ENCODE results near the gene RSPO1. TPM values are rescaled to one million over a fixed set of nuclear protein-coding genes. Genes with fewer than 3 reads are reported as not detected.

RSPO1 gene
- total and polyA plus RNA-seq, 2 donors (not counting 1 experiment from before 2014, with no cell fraction given): not detected

GRCh38 chr1:37650721-37651120, 16.0 kb upstream of the RSPO1 start:
- ATAC-seq (ENCODE audit: low read depth) (no peak), DNase-seq (no peak)
- Histone ChIP-seq H3K27ac (ENCODE audit: low read length in 2 of 2) (no peak overlapping the region), H3K36me3 (replicated peaks in 1 of 2; ENCODE audit: control extremely low read depth in 1 of 2, control insufficient read depth in 1 of 2, extremely low read depth in 1 of 2, insufficient read depth in 2 of 2, low read length in 1 of 2) (no peaks in the 10 kb centered on the region), H2AFZ (ENCODE audit: insufficient read depth, low read depth, low read length, poor library complexity, severe bottlenecking) (no peak overlapping the region), H3K4me1 (ENCODE audit: control insufficient read depth in 2 of 2, insufficient read depth in 2 of 2, low read length in 2 of 2) (no peaks in the 10 kb centered on the region), H4K20me1 (ENCODE audit: control insufficient read depth, insufficient read depth, low read length, poor library complexity, severe bottlenecking) (no peaks in the 10 kb centered on the region), H3K79me2 (ENCODE audit: control insufficient read depth, insufficient read depth, low read length) (no peaks in the 10 kb centered on the region), H3K9ac (ENCODE audit: low read length) (no peak overlapping the region), H3K4me3 (ENCODE audit: control extremely low read depth in 1 of 5, extremely low read depth in 1 of 5, insufficient read depth in 1 of 5, low read depth in 2 of 5, low read length in 4 of 5) (no peak overlapping the region), H3K9me3 (ENCODE audit: control extremely low read depth in 1 of 3, control insufficient read depth in 2 of 3, insufficient read depth in 1 of 3, low read length in 2 of 3) (no peaks in the 10 kb centered on the region), H3K4me2 (replicated peaks; ENCODE audit: low read depth, low read length, poor library complexity, severe bottlenecking) (no peak overlapping the region), H3K27me3 (replicated peaks in 1 of 4; ENCODE audit: control extremely low read depth in 1 of 4, control insufficient read depth in 3 of 4, insufficient read depth in 4 of 4, low read length in 3 of 4) (no peaks in the 10 kb centered on the region)
- Mint-ChIP-seq H3K9me3 (ENCODE audit: insufficient read depth) (no peaks in the 10 kb centered on the region), H3K4me3 (no peak overlapping the region), H3K27me3 (peaks cover 15% of the 10 kb centered on the region), H3K27ac (no peak overlapping the region), H3K4me1 (no peaks in the 10 kb centered on the region)
- WGBS (ENCODE audit: insufficient coverage): 76% methylated on average over 4 of the region's 5 CpGs
- ChIA-PET POLR2A (no interaction called here), CTCF (no interaction called here)
- intact Hi-C loops (cut with micrococcal nuclease): no loop called here
- TF ChIP-seq, protein P1, sequence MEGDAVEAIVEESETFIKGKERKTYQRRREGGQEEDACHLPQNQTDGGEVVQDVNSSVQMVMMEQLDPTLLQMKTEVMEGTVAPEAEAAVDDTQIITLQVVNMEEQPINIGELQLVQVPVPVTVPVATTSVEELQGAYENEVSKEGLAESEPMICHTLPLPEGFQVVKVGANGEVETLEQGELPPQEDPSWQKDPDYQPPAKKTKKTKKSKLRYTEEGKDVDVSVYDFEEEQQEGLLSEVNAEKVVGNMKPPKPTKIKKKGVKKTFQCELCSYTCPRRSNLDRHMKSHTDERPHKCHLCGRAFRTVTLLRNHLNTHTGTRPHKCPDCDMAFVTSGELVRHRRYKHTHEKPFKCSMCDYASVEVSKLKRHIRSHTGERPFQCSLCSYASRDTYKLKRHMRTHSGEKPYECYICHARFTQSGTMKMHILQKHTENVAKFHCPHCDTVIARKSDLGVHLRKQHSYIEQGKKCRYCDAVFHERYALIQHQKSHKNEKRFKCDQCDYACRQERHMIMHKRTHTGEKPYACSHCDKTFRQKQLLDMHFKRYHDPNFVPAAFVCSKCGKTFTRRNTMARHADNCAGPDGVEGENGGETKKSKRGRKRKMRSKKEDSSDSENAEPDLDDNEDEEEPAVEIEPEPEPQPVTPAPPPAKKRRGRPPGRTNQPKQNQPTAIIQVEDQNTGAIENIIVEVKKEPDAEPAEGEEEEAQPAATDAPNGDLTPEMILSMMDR (IDR thresholded peaks at IDR 0.05): no peak
- no peak for TF ChIP-seq EZH2 (IDR thresholded peaks at IDR 0.05; ENCODE audit: borderline replicate concordance, insufficient read depth, low read depth, low read length, poor library complexity, severe bottlenecking)

- H3K9ac ChIP-seq (ENCODE audit: low read length): no peak overlapping the region
- H3K27me3 ChIP-seq (replicated peaks in 1 of 4; ENCODE audit: control extremely low read depth in 1 of 4, control insufficient read depth in 3 of 4, insufficient read depth in 4 of 4, low read length in 3 of 4): no peaks in the 10 kb centered on the region
- H3K4me2 ChIP-seq (replicated peaks; ENCODE audit: low read depth, low read length, poor library complexity, severe bottlenecking): no peak overlapping the region
- Mint-ChIP-seq H3K27me3 (peaks cover 15% of the 10 kb centered on the region), H3K4me3 (no peak overlapping the region), H3K9me3 (ENCODE audit: insufficient read depth) (no peaks in the 10 kb centered on the region), H3K4me1 (no peaks in the 10 kb centered on the region), H3K27ac (no peak overlapping the region)
- no peak for ATAC-seq (ENCODE audit: low read depth)
- intact Hi-C loops (cut with micrococcal nuclease): no loop called here
- H3K9me3 ChIP-seq (ENCODE audit: control extremely low read depth in 1 of 3, control insufficient read depth in 2 of 3, insufficient read depth in 1 of 3, low read length in 2 of 3): no peaks in the 10 kb centered on the region
- 90% methylated on average over 4 of the region's 5 CpGs for WGBS (ENCODE audit: insufficient coverage)
- no peaks in the 10 kb centered on the region for H3K79me2 ChIP-seq (ENCODE audit: control insufficient read depth, insufficient read depth, low read length)
- ChIA-PET POLR2A (no interaction called here), CTCF (no interaction called here)
- no peak for DNase-seq
- no peak overlapping the region for H3K27ac ChIP-seq (ENCODE audit: low read length in 2 of 2)
- no peak overlapping the region for H2AFZ ChIP-seq (ENCODE audit: insufficient read depth, low read depth, low read length, poor library complexity, severe bottlenecking)
- H3K4me1 ChIP-seq (ENCODE audit: control insufficient read depth in 2 of 2, insufficient read depth in 2 of 2, low read length in 2 of 2): no peaks in the 10 kb centered on the region
- no peaks in the 10 kb centered on the region for H3K36me3 ChIP-seq (replicated peaks in 1 of 2; ENCODE audit: control extremely low read depth in 1 of 2, control insufficient read depth in 1 of 2, extremely low read depth in 1 of 2, insufficient read depth in 2 of 2, low read length in 1 of 2)
- no peak overlapping the region for H3K4me3 ChIP-seq (ENCODE audit: control extremely low read depth in 1 of 5, extremely low read depth in 1 of 5, insufficient read depth in 1 of 5, low read depth in 2 of 5, low read length in 4 of 5)
- no peaks in the 10 kb centered on the region for H4K20me1 ChIP-seq (ENCODE audit: control insufficient read depth, insufficient read depth, low read length, poor library complexity, severe bottlenecking)
- TF ChIP-seq, protein P1 (IDR thresholded peaks at IDR 0.05): no peak
- TF ChIP-seq EZH2 (IDR thresholded peaks at IDR 0.05; ENCODE audit: borderline replicate concordance, insufficient read depth, low read depth, low read length, poor library complexity, severe bottlenecking): no peak
Observed at GRCh38 chr1:37650173-37650572, 15.5 kb upstream of the RSPO1 start.

Measured in B cell (primary cell).